ENCODE results near the gene SLC8B1. TPM values are rescaled to one million over a fixed set of nuclear protein-coding genes. Genes with fewer than 3 reads are reported as not detected.
A peak's percentile ranks its signal among the peaks of the same experiment; 100 is the strongest.

Gene SLC8B1
- total RNA-seq, 1 experiment from 2014 or later: 30.9 TPM

DNA sequence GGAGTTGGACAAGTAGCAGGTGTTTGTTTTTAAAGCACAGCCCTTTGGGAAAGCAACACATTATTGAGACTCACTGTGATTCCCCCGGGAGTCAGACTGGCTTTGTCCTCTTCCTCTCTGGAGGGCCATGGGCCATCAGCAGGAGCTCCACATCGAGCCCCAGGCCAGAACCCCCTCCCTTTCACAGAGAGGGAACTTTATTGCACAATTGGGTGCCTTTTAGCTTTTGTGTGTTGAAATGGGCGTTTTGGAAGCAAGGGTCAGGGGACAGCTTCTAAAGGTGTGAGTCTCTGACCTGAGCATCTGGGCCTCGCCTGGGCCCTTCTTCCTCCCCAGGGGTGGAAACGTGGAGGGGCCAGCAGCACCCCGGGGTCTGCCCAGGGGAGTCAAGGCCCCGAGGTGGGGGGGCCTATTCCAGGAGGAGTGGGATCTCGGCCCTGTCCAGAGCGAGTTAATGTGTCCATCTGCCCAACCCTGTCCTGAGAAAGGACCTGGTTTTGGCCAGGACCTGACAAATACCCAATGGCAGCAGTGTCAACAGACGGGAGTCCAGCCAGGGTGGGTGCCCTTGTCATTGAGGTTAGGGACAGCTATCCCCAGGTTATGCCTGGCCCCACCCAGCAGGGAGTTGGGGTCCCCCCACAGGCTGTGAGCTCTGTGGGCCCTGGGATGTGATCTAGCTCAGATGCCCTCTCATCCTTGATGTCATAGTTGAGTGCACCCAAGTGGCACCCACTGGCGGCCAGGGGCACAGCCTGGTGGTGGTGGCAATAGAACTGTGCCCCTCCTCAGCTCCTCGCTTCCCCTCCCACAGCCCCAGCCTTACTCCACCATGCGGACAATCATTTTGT is 37.1 kb downstream of the SLC8B1 start:
- DNase-seq (ENCODE audit: low read depth, low spot score) (no peak), ATAC-seq (no peak)
- no peaks in the 10 kb centered on the region for H3K79me2 ChIP-seq (ENCODE audit: insufficient read depth, low read length)
- CTCF ChIA-PET: no interaction called here
- no peaks in the 10 kb centered on the region for H4K20me1 ChIP-seq (ENCODE audit: insufficient read depth)
- intact Hi-C loops (cut with micrococcal nuclease): loop anchor here (5.0 kb wide), 1 partner anchor 101 kb away; no protein-coding TSS in a partner anchor
- TSS peak; percentile 38 for BruUV-seq (replicated peaks)
- H3K27ac ChIP-seq (ENCODE audit: low read depth, low read length): 0 out of 2 replicates have a peak overlapping the region, but pooled peaks have one; percentile 13
- no peak overlapping the region for H3K4me3 ChIP-seq (replicated peaks in 1 of 2; ENCODE audit: low read depth in 1 of 2, low read length in 2 of 2)
- no peak overlapping the region for H3K4me2 ChIP-seq (ENCODE audit: low read length)
- H2AFZ ChIP-seq (ENCODE audit: low read depth, low read length, poor library complexity, severe bottlenecking): no peak overlapping the region
- no peaks in the 10 kb centered on the region for H3K36me3 ChIP-seq (ENCODE audit: control insufficient read depth in 1 of 2, insufficient read depth in 2 of 2, low read length in 2 of 2)
- H3K9me3 ChIP-seq (ENCODE audit: control insufficient read depth in 1 of 2, insufficient read depth in 1 of 2, low read depth in 1 of 2, low read length in 2 of 2): no peaks in the 10 kb centered on the region
- no peaks in the 10 kb centered on the region for H3K9me2 ChIP-seq (ENCODE audit: insufficient read depth)
- H3K27me3 ChIP-seq (ENCODE audit: insufficient read depth, low read length): no peaks in the 10 kb centered on the region
- peaks cover 22 to 25% of the 10 kb centered on the region in 2 experiments for H3K4me1 ChIP-seq (ENCODE audit: control insufficient read depth in 1 of 2, insufficient read depth in 2 of 2, low read length in 2 of 2)
- RAD21 ChIA-PET (ENCODE audit: low non-redundant PET in 1 of 2, low total read pairs in 2 of 2, uncharacterized antibody in 2 of 2, unreplicated experiment in 2 of 2): no interaction called here
- POLR2A ChIA-PET: no interaction called here
- TF ChIP-seq, protein P1, sequence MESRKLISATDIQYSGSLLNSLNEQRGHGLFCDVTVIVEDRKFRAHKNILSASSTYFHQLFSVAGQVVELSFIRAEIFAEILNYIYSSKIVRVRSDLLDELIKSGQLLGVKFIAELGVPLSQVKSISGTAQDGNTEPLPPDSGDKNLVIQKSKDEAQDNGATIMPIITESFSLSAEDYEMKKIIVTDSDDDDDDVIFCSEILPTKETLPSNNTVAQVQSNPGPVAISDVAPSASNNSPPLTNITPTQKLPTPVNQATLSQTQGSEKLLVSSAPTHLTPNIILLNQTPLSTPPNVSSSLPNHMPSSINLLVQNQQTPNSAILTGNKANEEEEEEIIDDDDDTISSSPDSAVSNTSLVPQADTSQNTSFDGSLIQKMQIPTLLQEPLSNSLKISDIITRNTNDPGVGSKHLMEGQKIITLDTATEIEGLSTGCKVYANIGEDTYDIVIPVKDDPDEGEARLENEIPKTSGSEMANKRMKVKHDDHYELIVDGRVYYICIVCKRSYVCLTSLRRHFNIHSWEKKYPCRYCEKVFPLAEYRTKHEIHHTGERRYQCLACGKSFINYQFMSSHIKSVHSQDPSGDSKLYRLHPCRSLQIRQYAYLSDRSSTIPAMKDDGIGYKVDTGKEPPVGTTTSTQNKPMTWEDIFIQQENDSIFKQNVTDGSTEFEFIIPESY (IDR thresholded peaks at IDR 0.05; ENCODE audit: extremely low read depth, insufficient replicate concordance, low read length): no peak
- TF ChIP-seq EGR1 (IDR thresholded peaks at IDR 0.05; ENCODE audit: low read depth): no peak
- TF ChIP-seq SIN3A (IDR thresholded peaks at IDR 0.05; ENCODE audit: low read depth): no peak
- TF ChIP-seq CEBPB (IDR thresholded peaks at IDR 0.05; ENCODE audit: low read depth): no peak
- TF ChIP-seq EZH2 (IDR thresholded peaks at IDR 0.05): no peak
- no peak overlapping the region for H3K9ac ChIP-seq (ENCODE audit: low read length)

DNA sequence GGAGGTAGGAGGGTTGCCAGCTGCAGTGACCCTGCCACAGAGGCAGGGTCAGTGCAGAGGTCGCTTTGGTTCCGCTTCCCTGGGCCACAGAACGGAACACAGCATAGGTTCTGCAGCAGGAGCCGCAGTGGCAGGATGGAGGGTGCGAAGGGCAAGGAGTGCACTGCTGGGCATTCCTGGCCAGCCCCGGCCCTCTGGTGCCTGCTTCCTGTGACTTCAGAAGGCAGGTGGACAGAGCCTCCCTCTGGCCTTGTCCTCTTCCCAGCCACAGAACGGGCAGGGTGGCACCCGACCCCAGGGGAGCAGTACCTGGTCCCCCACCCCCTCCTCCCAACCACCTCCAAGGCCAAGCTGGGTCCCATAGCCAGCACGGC is 37.7 kb downstream of the SLC8B1 start:
- ChIA-PET POLR2A (no interaction called here), RAD21 (ENCODE audit: low non-redundant PET in 1 of 2, low total read pairs in 2 of 2, uncharacterized antibody in 2 of 2, unreplicated experiment in 2 of 2) (no interaction called here), CTCF (no interaction called here)
- ATAC-seq (no peak), DNase-seq (ENCODE audit: low read depth, low spot score) (no peak)
- H4K20me1 ChIP-seq (ENCODE audit: insufficient read depth): no peaks in the 10 kb centered on the region
- H3K4me3 ChIP-seq (replicated peaks in 1 of 2; ENCODE audit: low read depth in 1 of 2, low read length in 2 of 2): no peak overlapping the region
- no peak overlapping the region for H3K9ac ChIP-seq (ENCODE audit: low read length)
- peaks cover 22 to 25% of the 10 kb centered on the region in 2 experiments for H3K4me1 ChIP-seq (ENCODE audit: control insufficient read depth in 1 of 2, insufficient read depth in 2 of 2, low read length in 2 of 2)
- H3K4me2 ChIP-seq (ENCODE audit: low read length): no peak overlapping the region
- no peaks in the 10 kb centered on the region for H3K9me2 ChIP-seq (ENCODE audit: insufficient read depth)
- H3K9me3 ChIP-seq (ENCODE audit: control insufficient read depth in 1 of 2, insufficient read depth in 1 of 2, low read depth in 1 of 2, low read length in 2 of 2): no peaks in the 10 kb centered on the region
- H3K36me3 ChIP-seq (ENCODE audit: control insufficient read depth in 1 of 2, insufficient read depth in 2 of 2, low read length in 2 of 2): no peaks in the 10 kb centered on the region
- TF ChIP-seq YY1 (IDR thresholded peaks at IDR 0.05; ENCODE audit: extremely low read depth, insufficient replicate concordance, low read depth, low read length): no peak
- no peak for TF ChIP-seq EGR1 (IDR thresholded peaks at IDR 0.05; ENCODE audit: low read depth)
- TF ChIP-seq, protein P2, sequence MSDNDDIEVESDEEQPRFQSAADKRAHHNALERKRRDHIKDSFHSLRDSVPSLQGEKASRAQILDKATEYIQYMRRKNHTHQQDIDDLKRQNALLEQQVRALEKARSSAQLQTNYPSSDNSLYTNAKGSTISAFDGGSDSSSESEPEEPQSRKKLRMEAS (IDR thresholded peaks at IDR 0.05): no peak
- no peak for TF ChIP-seq ZNF274 (IDR thresholded peaks at IDR 0.05; ENCODE audit: low read depth, low read length)
- TF ChIP-seq POLR2AphosphoS5 (IDR thresholded peaks at IDR 0.05; ENCODE audit: low read depth, low read length): no peak
- TF ChIP-seq FOSL1 (IDR thresholded peaks at IDR 0.05; ENCODE audit: low read depth): no peak
- TF ChIP-seq CBX3 (IDR thresholded peaks at IDR 0.05; ENCODE audit: low read depth): no peak
- no peaks in the 10 kb centered on the region for H3K79me2 ChIP-seq (ENCODE audit: insufficient read depth, low read length)
- no TSS peak for BruUV-seq (replicated peaks)
- H2AFZ ChIP-seq (ENCODE audit: low read depth, low read length, poor library complexity, severe bottlenecking): no peak overlapping the region
- intact Hi-C loops (cut with micrococcal nuclease): loop anchor here (5.0 kb wide), 1 partner anchor 100 kb away; no protein-coding TSS in a partner anchor
- H3K27me3 ChIP-seq (ENCODE audit: insufficient read depth, low read length): no peaks in the 10 kb centered on the region
- H3K27ac ChIP-seq (ENCODE audit: low read depth, low read length): no peak overlapping the region
